Activated naive CD4-positive, alpha-beta T cell treated with anti-CD3 and anti-CD28 coated beads for 36 hours (primary cell): ENCODE results near the gene CD2BP2. TPM values are rescaled to one million over a fixed set of nuclear protein-coding genes. Genes with fewer than 3 reads are reported as not detected.
"Not testable (repeated sequence)": the region's sequence is repeated elsewhere in the genome, so short reads cannot be mapped to it uniquely, and the experiment has no call there.

Source experiments
- CTCF ChIA-PET: fragments of 350-600 bp; sonication (Branson Sonifier 250); formaldehyde crosslinking; loops from one replicate; lab custom pipeline; 2021; ENCODE audit warnings: antibody characterized with exemption; lab: Charles Lee
- DNase-seq: peaks from one replicate; pipeline ENCODE4 v3.0.0-alpha.2; 2020
- H3K27ac Mint-ChIP-seq: one replicate; pipeline ENCODE4 v1.8.0; 2021; ENCODE audit warnings: mild to moderate bottlenecking, mixed read lengths
- H3K27me3 Mint-ChIP-seq: one replicate; pipeline ENCODE4 v1.8.0; 2021; ENCODE audit warnings: low read depth, mixed read lengths
- H3K36me3 Mint-ChIP-seq: one replicate; pipeline ENCODE4 v1.8.0; 2021; ENCODE audit warnings: low read depth, mixed read lengths
- H3K4me1 Mint-ChIP-seq: one replicate; pipeline ENCODE4 v1.8.0; 2021; ENCODE audit warnings: low read depth, mixed read lengths
- H3K4me3 Mint-ChIP-seq: one replicate; pipeline ENCODE4 v1.8.0; 2021; ENCODE audit warnings: mild to moderate bottlenecking, moderate library complexity, mixed read lengths
- H3K9me3 Mint-ChIP-seq: one replicate; pipeline ENCODE4 v1.8.0; 2021; ENCODE audit warnings: mixed read lengths
- intact Hi-C: fragments of 100-400 bp; cut with micrococcal nuclease; formaldehyde crosslinking; loops from one replicate; pipeline ENCODE4 v1.15.1; 2023
- total RNA-seq, 2 experiments: library from RNA; stranded (reverse); gene quantifications; one replicate each; pipeline ENCODE4 v1.2.3, GENCODE V29; 2021

Gene CD2BP2
- total RNA-seq: 10 to 100 TPM; 39.2 to 41.4 TPM

- intact Hi-C loops: loop anchor here (1.0 to 2.0 kb wide), 3 partner anchors 15 to 23 kb away; partner anchors contain the start of gene TBC1D10B
- Mint-ChIP-seq H3K9me3 (no peaks in the 10 kb centered on the region), H3K27ac (peak within 1 kb of the TSS; percentile 96), H3K36me3 (peaks cover 27% of the 10 kb centered on the region), H3K27me3 (no peaks in the 10 kb centered on the region), H3K4me1 (peaks cover 47% of the 10 kb centered on the region), H3K4me3 (peak within 1 kb of the TSS; percentile 94)
- DNase-seq: peak; percentile 97
- CTCF ChIA-PET: interaction anchor here (0.8 to 1.5 kb wide), 3 partner anchors 27 to 274 kb away, joined by 3 to 5 read pairs (median 3); partner anchors contain the start of gene SEPTIN1
These were observed at the start of gene CD2BP2 for GRCh38 chr16:30355144-30355953. Gene CD2BP2 (minus strand): TSS chr16:30355308. CDS start chr16:30354681, 627 bp downstream.

GRCh38 chr16:30401768-30402425 is 46.8 kb upstream of the CD2BP2 start:
- peaks cover 9% of the 10 kb centered on the region for H3K36me3 Mint-ChIP-seq
- H3K9me3 Mint-ChIP-seq: no peaks in the 10 kb centered on the region
- H3K4me1 Mint-ChIP-seq: peaks cover 32% of the 10 kb centered on the region
- H3K4me3 Mint-ChIP-seq: peak overlapping the region; percentile 80
- DNase-seq: no peak
- intact Hi-C loops: no loop called here
- CTCF ChIA-PET: interaction anchor here (0.6 to 1.3 kb wide), 3 partner anchors 31 to 1307 kb away, joined by 3 to 6 read pairs (median 3); no protein-coding TSS in a partner anchor
- no peaks in the 10 kb centered on the region for H3K27me3 Mint-ChIP-seq
- no peak overlapping the region for H3K27ac Mint-ChIP-seq

- intact Hi-C loops: loop anchor here (1.0 kb wide), 1 partner anchor 10 kb away; no protein-coding TSS in a partner anchor
- H3K27ac Mint-ChIP-seq: peak overlapping the region; percentile 83
- peaks cover 38% of the 10 kb centered on the region for H3K4me1 Mint-ChIP-seq
- peak overlapping the region; percentile 80 for H3K4me3 Mint-ChIP-seq
- no peak for DNase-seq
- H3K36me3 Mint-ChIP-seq: peaks cover 11% of the 10 kb centered on the region
- H3K27me3 Mint-ChIP-seq: no peaks in the 10 kb centered on the region
- CTCF ChIA-PET: interaction anchor here (1.0 kb wide), 1 partner anchor 10 kb away, joined by 5 read pairs; no protein-coding TSS in a partner anchor
- no peaks in the 10 kb centered on the region for H3K9me3 Mint-ChIP-seq
These were observed 44.5 kb upstream of the CD2BP2 start for GRCh38 chr16:30399435-30400186.

- intact Hi-C loops: no loop called here
- Mint-ChIP-seq H3K27me3 (no peaks in the 10 kb centered on the region), H3K4me3 (peak overlapping the region; percentile 54), H3K9me3 (no peaks in the 10 kb centered on the region), H3K36me3 (peaks cover 11% of the 10 kb centered on the region), H3K27ac (no peak overlapping the region), H3K4me1 (peaks cover 40% of the 10 kb centered on the region)
- no peak for DNase-seq
- CTCF ChIA-PET: interaction anchor here (1.0 to 1.6 kb wide), 2 partner anchors 8 to 10 kb away, joined by 4 to 5 read pairs; partner anchors contain the start of gene ZNF771
These were observed 43.7 kb upstream of the CD2BP2 start for GRCh38 chr16:30398661-30399434.

GRCh38 chr16:30397776-30398660 is 42.9 kb upstream of the CD2BP2 start:
- H3K36me3 Mint-ChIP-seq: peaks cover 11% of the 10 kb centered on the region
- DNase-seq: no peak
- H3K9me3 Mint-ChIP-seq: no peaks in the 10 kb centered on the region
- H3K27ac Mint-ChIP-seq: no peak overlapping the region
- CTCF ChIA-PET: interaction anchor here (1.4 to 1.6 kb wide), 2 partner anchors 9 to 12 kb away, joined by 3 to 4 read pairs; partner anchors contain the start of gene ZNF771
- H3K27me3 Mint-ChIP-seq: no peaks in the 10 kb centered on the region
- intact Hi-C loops: no loop called here
- H3K4me1 Mint-ChIP-seq: peaks cover 40% of the 10 kb centered on the region
- H3K4me3 Mint-ChIP-seq: no peak overlapping the region

- no peaks in the 10 kb centered on the region for H3K27me3 Mint-ChIP-seq
These were observed 41.9 kb upstream of the CD2BP2 start for GRCh38 chr16:30397056-30397455.

GRCh38 chr16:30396627-30397026 is 41.5 kb upstream of the CD2BP2 start:
- H3K27me3 Mint-ChIP-seq, H3K9me3 Mint-ChIP-seq, DNase-seq, H3K27ac Mint-ChIP-seq, intact Hi-C loops: not testable (repeated sequence)
- H3K4me3 Mint-ChIP-seq: peak overlapping the region; percentile 94
- peaks cover 11% of the 10 kb centered on the region for H3K36me3 Mint-ChIP-seq
- CTCF ChIA-PET: interaction anchor here (1.3 to 5.2 kb wide), 5 partner anchors 11 to 27 kb away, joined by 3 to 30 read pairs (median 9); partner anchors contain the start of genes SEPTIN1 and ZNF771
- peaks cover 39% of the 10 kb centered on the region for H3K4me1 Mint-ChIP-seq

More at GRCh38 chr16:30397056-30397455, 41.9 kb upstream of the CD2BP2 start:
- Mint-ChIP-seq H3K4me1 (peaks cover 40% of the 10 kb centered on the region), H3K27ac (no peak overlapping the region), H3K36me3 (peaks cover 11% of the 10 kb centered on the region), H3K4me3 (peak overlapping the region; percentile 94), H3K9me3 (no peaks in the 10 kb centered on the region)
- CTCF ChIA-PET: interaction anchor here (1.4 to 5.2 kb wide), 2 partner anchors 13 to 14 kb away, joined by 3 to 30 read pairs; partner anchors contain the start of gene SEPTIN1
- intact Hi-C loops: no loop called here
- DNase-seq: no peak

GRCh38 chr16:30395992-30396585 is 41.0 kb upstream of the CD2BP2 start:
- CTCF ChIA-PET: interaction anchor here (0.6 to 5.2 kb wide), 6 partner anchors 10 to 34 kb away, joined by 4 to 30 read pairs (median 8); partner anchors contain the start of genes DCTPP1, SEPTIN1 and ZNF771
- H3K4me3 Mint-ChIP-seq: peak overlapping the region; percentile 94
- intact Hi-C loops: no loop called here
- peak overlapping the region; percentile 79 for H3K27ac Mint-ChIP-seq
- no peak for DNase-seq
- H3K27me3 Mint-ChIP-seq: no peaks in the 10 kb centered on the region
- no peaks in the 10 kb centered on the region for H3K9me3 Mint-ChIP-seq
- peaks cover 11% of the 10 kb centered on the region for H3K36me3 Mint-ChIP-seq
- H3K4me1 Mint-ChIP-seq: peaks cover 36% of the 10 kb centered on the region

- intact Hi-C loops: no loop called here
- Mint-ChIP-seq H3K27ac (peak within 1 kb of the TSS; percentile 79), H3K4me1 (peaks cover 32% of the 10 kb centered on the region), H3K4me3 (peak within 1 kb of the TSS; percentile 94), H3K9me3 (no peaks in the 10 kb centered on the region), H3K36me3 (peaks cover 11% of the 10 kb centered on the region), H3K27me3 (no peaks in the 10 kb centered on the region)
- CTCF ChIA-PET: interaction anchor here (0.6 to 5.2 kb wide), 6 partner anchors 9 to 34 kb away, joined by 4 to 30 read pairs (median 8); partner anchors contain the start of genes DCTPP1, SEPTIN1 and ZNF771
- peak; percentile 54 for DNase-seq
These were observed 40.3 kb upstream of the CD2BP2 start, which contains the start of gene ZNF48 for GRCh38 chr16:30395155-30395991. Gene ZNF48 (plus strand): TSS chr16:30395420. CDS start chr16:30395795, 375 bp downstream.
